ENCODE data around the gene FABP1.

Gene FABP1

GRCh38 chr2:88074150-88074549 is 53.7 kb downstream of the FABP1 start:
- Histone ChIP-seq H3K27ac (no peak overlapping the region), H3K4me3 (no peak overlapping the region), H3K36me3 (ENCODE audit: insufficient read depth, low read length) (no peaks in the 10 kb centered on the region), H3K9ac (ENCODE audit: insufficient read length) (no peak overlapping the region), H3K9me3 (ENCODE audit: low read depth, low read length) (no peaks in the 10 kb centered on the region)
- DNase-seq (ENCODE audit: low read depth, low spot score): no peak
- TF ChIP-seq POLR2AphosphoS5 (IDR thresholded peaks at IDR 0.05; ENCODE audit: borderline replicate concordance, low read depth, low read length) (no peak), EZH2 (IDR thresholded peaks at IDR 0.05) (no peak), FOXP2 (optimal IDR thresholded peaks at IDR 0.05; ENCODE audit: control extremely low read depth, extremely low read length, insufficient read depth) (no peak)
